ENCODE results near the gene CYSLTR2.
A peak's percentile ranks its signal among the peaks of the same experiment; 100 is the strongest.

The CYSLTR2 gene

GRCh38 chr13:48741377-48741776 lies 87.6 kb downstream of the CYSLTR2 start:
- Histone ChIP-seq H2AFZ (no peak overlapping the region), H3K9me3 (ENCODE audit: control insufficient read depth, low read length) (no peaks in the 10 kb centered on the region), H3K9ac (no peak overlapping the region), H3K79me2 (no peaks in the 10 kb centered on the region), H3K4me1 (no peaks in the 10 kb centered on the region), H3K27ac (no peak overlapping the region), H3K27me3 (ENCODE audit: control insufficient read depth, insufficient read depth, low read length) (no peaks in the 10 kb centered on the region), H3K4me3 (ENCODE audit: low read depth, low read length) (no peak overlapping the region), H3K4me2 (ENCODE audit: low read length) (no peak overlapping the region), H3K36me3 (ENCODE audit: control insufficient read depth, insufficient read depth, low read length) (no peaks in the 10 kb centered on the region)
- no peak for TF ChIP-seq CTCF (IDR thresholded peaks at IDR 0.05)

- H3K27ac ChIP-seq: no peak overlapping the region
- H3K4me1 ChIP-seq: peaks cover 2% of the 10 kb centered on the region
- no peak overlapping the region for H3K9ac ChIP-seq
- no peaks in the 10 kb centered on the region for H3K9me3 ChIP-seq (ENCODE audit: control insufficient read depth, low read length)
- no peaks in the 10 kb centered on the region for H3K36me3 ChIP-seq (ENCODE audit: control insufficient read depth, insufficient read depth, low read length)
- no peaks in the 10 kb centered on the region for H3K27me3 ChIP-seq (ENCODE audit: control insufficient read depth, insufficient read depth, low read length)
- H3K79me2 ChIP-seq: no peaks in the 10 kb centered on the region
- no peak overlapping the region for H3K4me3 ChIP-seq (ENCODE audit: low read depth, low read length)
- H3K4me2 ChIP-seq (ENCODE audit: low read length): no peak overlapping the region
- no peak overlapping the region for H2AFZ ChIP-seq
- no peak for TF ChIP-seq CTCF (IDR thresholded peaks at IDR 0.05)
Measured at GRCh38 chr13:48746821-48747220, 93.1 kb downstream of the CYSLTR2 start.

- no peaks in the 10 kb centered on the region for H3K9me3 ChIP-seq (ENCODE audit: control insufficient read depth, low read length)
- no peak for TF ChIP-seq CTCF (IDR thresholded peaks at IDR 0.05)
- no peaks in the 10 kb centered on the region for H3K79me2 ChIP-seq
- no peak overlapping the region for H3K4me3 ChIP-seq (ENCODE audit: low read depth, low read length)
- H2AFZ ChIP-seq: no peak overlapping the region
- no peak overlapping the region for H3K27ac ChIP-seq
- no peak overlapping the region for H3K9ac ChIP-seq
- peaks cover 2% of the 10 kb centered on the region for H3K4me1 ChIP-seq
- H3K27me3 ChIP-seq (ENCODE audit: control insufficient read depth, insufficient read depth, low read length): no peaks in the 10 kb centered on the region
- no peaks in the 10 kb centered on the region for H3K36me3 ChIP-seq (ENCODE audit: control insufficient read depth, insufficient read depth, low read length)
- no peak overlapping the region for H3K4me2 ChIP-seq (ENCODE audit: low read length)
Measured at GRCh38 chr13:48748681-48749080, 95.0 kb downstream of the CYSLTR2 start.

GRCh38 chr13:48749144-48749543 lies 95.4 kb downstream of the CYSLTR2 start:
- no peak for TF ChIP-seq CTCF (IDR thresholded peaks at IDR 0.05)
- no peaks in the 10 kb centered on the region for H3K79me2 ChIP-seq
- no peak overlapping the region for H3K4me3 ChIP-seq (ENCODE audit: low read depth, low read length)
- no peaks in the 10 kb centered on the region for H3K9me3 ChIP-seq (ENCODE audit: control insufficient read depth, low read length)
- H3K4me1 ChIP-seq: peaks cover 2% of the 10 kb centered on the region
- no peak overlapping the region for H3K4me2 ChIP-seq (ENCODE audit: low read length)
- H2AFZ ChIP-seq: no peak overlapping the region
- H3K27ac ChIP-seq: no peak overlapping the region
- no peaks in the 10 kb centered on the region for H3K27me3 ChIP-seq (ENCODE audit: control insufficient read depth, insufficient read depth, low read length)
- H3K36me3 ChIP-seq (ENCODE audit: control insufficient read depth, insufficient read depth, low read length): no peaks in the 10 kb centered on the region
- no peak overlapping the region for H3K9ac ChIP-seq

- peaks cover 2% of the 10 kb centered on the region for H3K4me1 ChIP-seq
- no peak overlapping the region for H3K4me3 ChIP-seq (ENCODE audit: low read depth, low read length)
- H3K27ac ChIP-seq: no peak overlapping the region
- peak overlapping the region; percentile 66 for H2AFZ ChIP-seq
- H3K9ac ChIP-seq: no peak overlapping the region
- H3K4me2 ChIP-seq (ENCODE audit: low read length): no peak overlapping the region
- peak; percentile 38 for TF ChIP-seq CTCF (IDR thresholded peaks at IDR 0.05)
- no peaks in the 10 kb centered on the region for H3K36me3 ChIP-seq (ENCODE audit: control insufficient read depth, insufficient read depth, low read length)
- no peaks in the 10 kb centered on the region for H3K79me2 ChIP-seq
- H3K27me3 ChIP-seq (ENCODE audit: control insufficient read depth, insufficient read depth, low read length): no peaks in the 10 kb centered on the region
- H3K9me3 ChIP-seq (ENCODE audit: control insufficient read depth, low read length): no peaks in the 10 kb centered on the region
Measured at GRCh38 chr13:48749699-48750473, 96.2 kb downstream of the CYSLTR2 start.
